KG1 (cell line): ENCODE measurements around the gene XRCC1.
"Not testable (repeated sequence)": the region's sequence is repeated elsewhere in the genome, so short reads cannot be mapped to it uniquely, and the experiment has no call there.

Source experiments
- DNase-seq: peaks from one replicate; lab custom pipeline; 2025; lab: John Stamatoyannopoulos, UW

XRCC1 gene

GRCh38 chr19:43575156-43575950, at the start of gene XRCC1, which contains the start of gene PINLYP:
Gene XRCC1, minus strand, starts transcription at chr19:43575527. Its CDS starts 69 bp downstream, at chr19:43575458.
Gene PINLYP, plus strand, starts transcription at chr19:43575801. Its CDS starts 1,391 bp downstream, at chr19:43577192.
- peak; percentile 96 for DNase-seq

GRCh38 chr19:43624933-43625332, 49.6 kb upstream of the XRCC1 start:
- peak; percentile 41 for DNase-seq

- no peak for DNase-seq
Measured at GRCh38 chr19:43623889-43624670, 48.8 kb upstream of the XRCC1 start.

- no peak for DNase-seq
Measured at GRCh38 chr19:43622956-43623355, 47.6 kb upstream of the XRCC1 start.

GRCh38 chr19:43622070-43622469, 46.7 kb upstream of the XRCC1 start:
- no peak for DNase-seq

- DNase-seq, result no peak
Measured at GRCh38 chr19:43620061-43621001, 45.0 kb upstream of the XRCC1 start.

GRCh38 chr19:43619262-43620060, 44.1 kb upstream of the XRCC1 start, which contains the start of gene ZNF428:
Gene ZNF428, minus strand, starts transcription at chr19:43619629. Its CDS starts 5,325 bp downstream, at chr19:43614304.
- DNase-seq, result peak; percentile 85

GRCh38 chr19:43618921-43619261, 43.6 kb upstream of the XRCC1 start:
- DNase-seq, result peak; percentile 85

GRCh38 chr19:43616954-43617353, 41.6 kb upstream of the XRCC1 start:
- no peak for DNase-seq

GRCh38 chr19:43616306-43616705, 41.0 kb upstream of the XRCC1 start:
- DNase-seq, result no peak

GRCh38 chr19:43612374-43612773, 37.0 kb upstream of the XRCC1 start:
- DNase-seq, result no peak

GRCh38 chr19:43611788-43612187, 36.5 kb upstream of the XRCC1 start, which contains the start of gene SRRM5:
Gene SRRM5, plus strand, starts transcription at chr19:43612088. Its CDS starts 34 bp downstream, at chr19:43612122.
- no peak for DNase-seq

- DNase-seq, result no peak
Measured at GRCh38 chr19:43610493-43610892, 35.2 kb upstream of the XRCC1 start.

GRCh38 chr19:43609872-43610271, 34.5 kb upstream of the XRCC1 start:
- DNase-seq, result no peak

GRCh38 chr19:43607238-43608205, 32.2 kb upstream of the XRCC1 start:
- no peak for DNase-seq

GRCh38 chr19:43606569-43607229, 31.4 kb upstream of the XRCC1 start:
- DNase-seq, result no peak

- no peak for DNase-seq
Measured at GRCh38 chr19:43605875-43606568, 30.7 kb upstream of the XRCC1 start.

- not testable (repeated sequence) for DNase-seq
Measured at GRCh38 chr19:43600326-43600725, 25.0 kb upstream of the XRCC1 start.
